Colonic mucosa (tissue), 4 donors: ENCODE data around the gene CT45A1. TPM values are rescaled to one million over a fixed set of nuclear protein-coding genes. Genes with fewer than 3 reads are reported as not detected.
"Not testable (repeated sequence)": the region's sequence is repeated elsewhere in the genome, so short reads cannot be mapped to it uniquely, and the experiment has no call there.

ENCODE experiments used
- DNase-seq: peaks from one replicate; pipeline ENCODE4 v3.0.0-alpha.2; 2020
- H3K27ac ChIP-seq: fragments of 200-600 bp; one replicate; pipeline ENCODE4 v1.8.0; 2021
- H3K27me3 ChIP-seq: fragments of 200-600 bp; one replicate; pipeline ENCODE4 v1.8.0; 2021
- H3K36me3 ChIP-seq: fragments of 200-600 bp; one replicate; pipeline ENCODE4 v1.8.0; 2021
- H3K4me1 ChIP-seq: fragments of 200-600 bp; one replicate; pipeline ENCODE4 v1.8.0; 2021; ENCODE audit warnings: mild to moderate bottlenecking
- H3K4me3 ChIP-seq: fragments of 200-600 bp; one replicate; pipeline ENCODE4 v1.8.0; 2021
- H3K9ac ChIP-seq, 2 donors: one replicate each; pipeline ENCODE4 v1.7.0; 2013; ENCODE audit warnings: control low read depth in 2 of 2, low read depth in 2 of 2, low read length in 2 of 2
- H3K9me3 ChIP-seq: fragments of 200-600 bp; one replicate; pipeline ENCODE4 v1.8.0; 2021
- CTCF ChIP-seq: fragments of 200-600 bp; IDR thresholded peaks from one replicate; pipeline ENCODE4 v1.8.0; 2022; ENCODE audit warnings: antibody characterized with exemption, mild to moderate bottlenecking
- intact Hi-C: fragments of 100-400 bp; cut with DNase I; formaldehyde crosslinking; loops from one replicate; pipeline ENCODE4 v1.14.1; 2022
- total RNA-seq, 2 donors: library from RNA; stranded (reverse); fragmentation: NEBNext Ultra II Directional in 1 of 2; extraction: Animal tissue kit (Norgen Biotek cat#: 25700) in 1 of 2; gene quantifications; one replicate each; pipeline ENCODE4 v1.2.1, GENCODE V29; 2021
- donor health status: healthy.
- donor health status: DM: no; HTN: no; CAD: no.
- donor health status: DM: no; HTN: no; CAD: no.

Gene CT45A1
- total RNA-seq, 2 donors from 2014 or later: not detected

DNA sequence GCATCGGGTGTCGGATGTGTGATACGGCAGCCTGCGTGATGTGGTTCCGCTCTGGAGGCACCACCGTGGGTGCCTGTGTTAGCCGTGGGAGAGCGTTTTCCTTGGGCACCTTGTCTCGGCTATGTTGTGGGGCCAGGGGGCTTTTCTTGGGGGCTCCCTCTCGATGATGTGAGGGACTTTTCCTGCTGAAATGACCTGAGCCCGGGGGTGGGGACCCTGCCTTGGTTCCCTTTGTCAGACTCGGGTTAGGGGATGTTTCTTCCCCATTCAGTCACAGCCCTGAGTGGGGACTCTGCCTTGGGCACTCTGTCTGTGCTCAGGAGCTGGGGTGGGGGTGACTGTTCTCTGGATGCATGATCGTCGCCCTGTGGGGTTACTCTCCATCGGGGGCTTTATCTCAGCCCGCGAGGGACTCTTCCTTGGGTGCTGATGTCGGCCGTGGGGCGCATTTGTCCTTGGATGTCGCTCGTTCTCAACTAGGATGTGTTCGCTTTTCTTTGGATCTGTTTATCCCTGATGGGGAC is 27.8 kb downstream of the CT45A1 start:
- no peak for TF ChIP-seq CTCF
- H3K9me3 ChIP-seq: no peaks in the 10 kb centered on the region
- H3K36me3 ChIP-seq: no peaks in the 10 kb centered on the region
- no peak for DNase-seq
- H3K4me3 ChIP-seq: no peak overlapping the region
- no peaks in the 10 kb centered on the region for H3K27me3 ChIP-seq
- H3K9ac ChIP-seq: no peak overlapping the region
- intact Hi-C loops: no loop called here
- H3K27ac ChIP-seq: no peak overlapping the region
- H3K4me1 ChIP-seq: no peaks in the 10 kb centered on the region

DNA sequence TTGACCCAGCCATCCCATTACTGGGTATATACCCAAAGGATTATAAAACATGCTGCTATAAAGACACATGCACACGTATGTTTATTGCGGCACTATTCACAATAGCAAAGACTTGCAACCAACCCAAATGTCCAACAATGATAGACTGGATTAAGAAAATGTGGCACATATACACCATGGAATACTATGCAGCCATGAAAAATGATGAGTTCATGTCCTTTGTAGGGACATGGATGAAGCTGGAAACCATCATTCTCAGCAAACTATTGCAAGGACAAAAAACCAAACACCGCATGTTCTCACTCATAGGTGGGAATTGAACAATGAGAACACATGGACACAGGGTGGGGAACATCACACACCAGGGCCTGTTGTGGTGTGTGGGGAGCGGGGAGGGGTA is 31.3 kb downstream of the CT45A1 start:
- H3K27ac ChIP-seq, DNase-seq, H3K9ac ChIP-seq, intact Hi-C loops, H3K4me1 ChIP-seq, H3K4me3 ChIP-seq, H3K36me3 ChIP-seq, H3K9me3 ChIP-seq, H3K27me3 ChIP-seq: not testable (repeated sequence)

- H3K4me1 ChIP-seq: not testable (repeated sequence)
Observed at GRCh38 chrX:135768091-135768490, 54.7 kb downstream of the CT45A1 start, which contains the start of gene CT45A3. TSS of gene CT45A3 (minus strand) at chrX:135768191. CDS start at chrX:135764444, 3,747 bp downstream.

More at GRCh38 chrX:135768091-135768490, 54.7 kb downstream of the CT45A1 start, which contains the start of gene CT45A3:
- H3K9ac ChIP-seq, H3K27me3 ChIP-seq, H3K9me3 ChIP-seq, H3K4me3 ChIP-seq, intact Hi-C loops, DNase-seq, H3K27ac ChIP-seq, H3K36me3 ChIP-seq: not testable (repeated sequence)

Other genes starting within 250 kb of the CT45A1 start
- gene INTS6L, start 193.0 kb upstream of the CT45A1 start, total RNA-seq: 10 to 100 TPM; 14.8 to 16.2 TPM
- not detected for gene CT45A3, start 54.6 kb downstream of the CT45A1 start, total RNA-seq
- not detected for gene CT45A5, start 71.9 kb downstream of the CT45A1 start, total RNA-seq
- gene CT45A6, start 89.1 kb downstream of the CT45A1 start, total RNA-seq: not detected
- gene CT45A2, start 106.4 kb downstream of the CT45A1 start, total RNA-seq: not detected
- gene CT45A7, start 123.6 kb downstream of the CT45A1 start, total RNA-seq: not detected
- not detected for gene CT45A8, start 140.9 kb downstream of the CT45A1 start, total RNA-seq
- not detected for gene CT45A9, start 158.2 kb downstream of the CT45A1 start, total RNA-seq
- under 1 TPM in 1 of 2 donors, not detected in 1; 0.49 TPM for gene CT45A10, start 179.8 kb downstream of the CT45A1 start, total RNA-seq
- gene SAGE1, start 180.1 kb downstream of the CT45A1 start, total RNA-seq: under 1 TPM in 1 of 2 donors, not detected in 1; 0.07 TPM